ENCODE results near the gene FGF4. TPM values are rescaled to one million over a fixed set of nuclear protein-coding genes. Genes with fewer than 3 reads are reported as not detected.

The FGF4 gene
- total RNA-seq, 4 donors from 2014 or later, result not detected

GRCh38 chr11:69778373-69778772 lies 3.2 kb upstream of the FGF4 start:
- Histone ChIP-seq H3K36me3 (no peaks in the 10 kb centered on the region), H3K4me3 (replicated peaks in 1 of 3) (no peak overlapping the region), H3K4me1 (no peaks in the 10 kb centered on the region), H3K27me3 (peaks cover 8% of the 10 kb centered on the region), H3K9me3 (no peaks in the 10 kb centered on the region), H3K27ac (no peak overlapping the region)
- WGBS, 2 donors, result 91 to 93% methylated on average over 8 of the region's 8 CpGs
- DNase-seq, result no peak
- TF ChIP-seq POLR2A (IDR thresholded peaks at IDR 0.05) (no peak), CTCF (IDR thresholded peaks at IDR 0.05) (no peak)
- intact Hi-C loops (cut with DNase I), result no loop called here

GRCh38 chr11:69774354-69775162 lies 583 bp downstream of the FGF4 start:
- Histone ChIP-seq H3K27me3 (peaks cover 8% of the 10 kb centered on the region), H3K27ac (no peak overlapping the region), H3K9me3 (no peaks in the 10 kb centered on the region), H3K4me3 (replicated peaks in 1 of 3) (no peak overlapping the region), H3K36me3 (no peaks in the 10 kb centered on the region), H3K4me1 (no peaks in the 10 kb centered on the region)
- DNase-seq, result no peak
- TF ChIP-seq POLR2A (IDR thresholded peaks at IDR 0.05) (no peak), CTCF (IDR thresholded peaks at IDR 0.05) (no peak)
- intact Hi-C loops (cut with DNase I), result no loop called here
- no CpG with 5 or more reads among the region's 107 CpGs for WGBS, 2 donors

- no peak for DNase-seq
- TF ChIP-seq POLR2A (IDR thresholded peaks at IDR 0.05) (no peak), CTCF (IDR thresholded peaks at IDR 0.05) (no peak)
- Histone ChIP-seq H3K27ac (no peak overlapping the region), H3K36me3 (no peaks in the 10 kb centered on the region), H3K4me1 (no peaks in the 10 kb centered on the region), H3K27me3 (peaks cover 8% of the 10 kb centered on the region), H3K4me3 (replicated peaks in 1 of 3) (no peak overlapping the region), H3K9me3 (no peaks in the 10 kb centered on the region)
- intact Hi-C loops (cut with DNase I), result no loop called here
- 6 to 7% methylated on average over 5 to 13 of the region's 30 CpGs for WGBS, 2 donors
Measured at GRCh38 chr11:69773626-69774353, 1.4 kb downstream of the FGF4 start.

- intact Hi-C loops (cut with DNase I), result no loop called here
- H3K36me3 ChIP-seq, result no peaks in the 10 kb centered on the region
- peaks cover 8% of the 10 kb centered on the region for H3K27me3 ChIP-seq
- no peaks in the 10 kb centered on the region for H3K9me3 ChIP-seq
- H3K27ac ChIP-seq, result no peak overlapping the region
- no peak for TF ChIP-seq POLR2A (IDR thresholded peaks at IDR 0.05)
- no peak for TF ChIP-seq CTCF (IDR thresholded peaks at IDR 0.05)
- 66 to 74% methylated on average over 7 of the region's 7 CpGs for WGBS, 2 donors
- no peak for DNase-seq
- H3K4me1 ChIP-seq, result no peaks in the 10 kb centered on the region
- no peak overlapping the region for H3K4me3 ChIP-seq (replicated peaks in 1 of 3)
Measured at GRCh38 chr11:69771466-69771865, 3.7 kb downstream of the FGF4 start.

- Histone ChIP-seq H3K27me3 (peaks cover 8% of the 10 kb centered on the region), H3K36me3 (no peaks in the 10 kb centered on the region), H3K9me3 (no peaks in the 10 kb centered on the region), H3K4me1 (no peaks in the 10 kb centered on the region), H3K27ac (no peak overlapping the region), H3K4me3 (replicated peaks in 1 of 3) (no peak overlapping the region)
- no peak for DNase-seq
- WGBS, 2 donors, result 55 to 62% methylated on average over 5 of the region's 5 CpGs
- intact Hi-C loops (cut with DNase I), result no loop called here
- TF ChIP-seq POLR2A (IDR thresholded peaks at IDR 0.05), result no peak
- TF ChIP-seq CTCF (IDR thresholded peaks at IDR 0.05), result no peak
Measured at GRCh38 chr11:69770540-69770939, 4.6 kb downstream of the FGF4 start.
